Mucosa of descending colon (tissue), 3 donors: ENCODE data around the gene TAS2R46. TPM values are rescaled to one million over a fixed set of nuclear protein-coding genes. Genes with fewer than 3 reads are reported as not detected.

ENCODE experiments used
- ATAC-seq: fragments of 200-7000 bp; cut with Tn5 transposase; one replicate; pipeline ENCODE4 v1.9.1; 2020; ENCODE audit warnings: mild to moderate bottlenecking, moderate library complexity
- DNase-seq, 3 donors: peaks; one replicate each; pipeline ENCODE4 v3.0.0-alpha.2; 2020
- H3K36me3 ChIP-seq: fragments of 200-600 bp; one replicate; pipeline ENCODE4 v1.8.0; 2021; ENCODE audit warnings: low read depth, mild to moderate bottlenecking
- H3K4me1 ChIP-seq: fragments of 200-600 bp; one replicate; pipeline ENCODE4 v1.8.0; 2021; ENCODE audit warnings: low read depth, mild to moderate bottlenecking
- H3K4me3 ChIP-seq: fragments of 200-600 bp; one replicate; pipeline ENCODE4 v1.8.0; 2021; ENCODE audit warnings: mild to moderate bottlenecking
- H3K9me3 ChIP-seq: fragments of 200-600 bp; one replicate; pipeline ENCODE4 v1.8.0; 2021; ENCODE audit warnings: mild to moderate bottlenecking
- intact Hi-C, 2 donors: fragments of 100-400 bp; cut with DNase I in 1 of 2; cut with micrococcal nuclease in 1 of 2; formaldehyde crosslinking; loops; one replicate each; pipeline versions ENCODE4 v1.11.0 to v1.11.1; 2022; cut with DNase I, micrococcal nuclease
- total RNA-seq, 3 donors: library from RNA; stranded (reverse); fragmentation: NEBNext Ultra II Directional in 2 of 3; extraction: Animal tissue kit (Norgen Biotek cat#: 25700) in 2 of 3; gene quantifications; one replicate each; pipeline versions ENCODE4 v1.2.1 to v1.2.4, GENCODE V29; 2021 to 2023
- TF ChIP-seq, protein P1 (sequence below): fragments of 200-600 bp; IDR thresholded peaks from one replicate; pipeline ENCODE4 v1.8.0; 2022; ENCODE audit warnings: antibody characterized with exemption, mild to moderate bottlenecking
- donor health status: DM: no; HTN: no; CAD: no; lungs with moderate emphysema.
- donor health status: DM: no; HTN: no; CAD: no.
- donor health status: DM: no; HTN: yes; CAD: no.

The TAS2R46 gene
- total RNA-seq, 3 donors from 2014 or later = 0.87 to 4.2 (median 0.98) TPM

DNA sequence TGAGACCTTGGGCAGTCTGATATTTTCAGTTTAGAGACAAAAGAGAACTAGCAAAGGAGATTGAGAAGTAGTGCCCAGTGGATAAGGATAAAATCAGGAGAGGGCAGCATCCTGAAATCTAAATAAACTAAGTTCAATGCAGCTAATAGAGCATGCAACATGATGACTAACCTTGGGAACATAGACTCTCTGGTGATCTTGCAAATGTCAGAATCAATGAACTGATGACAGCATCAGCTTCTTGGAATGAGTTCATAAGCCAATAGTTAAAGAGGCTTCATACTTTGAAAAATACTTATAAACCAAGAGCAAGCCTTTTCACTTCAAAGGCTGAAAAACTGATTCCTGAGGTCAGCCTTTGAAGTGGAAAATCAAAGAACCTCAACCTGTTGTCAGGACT, 47.9 kb downstream of the TAS2R46 start:
- H3K4me3 ChIP-seq = no peak overlapping the region
- no peaks in the 10 kb centered on the region for H3K9me3 ChIP-seq
- intact Hi-C loops = no loop called here
- DNase-seq (no peak), ATAC-seq (no peak)
- TF ChIP-seq, protein P1, sequence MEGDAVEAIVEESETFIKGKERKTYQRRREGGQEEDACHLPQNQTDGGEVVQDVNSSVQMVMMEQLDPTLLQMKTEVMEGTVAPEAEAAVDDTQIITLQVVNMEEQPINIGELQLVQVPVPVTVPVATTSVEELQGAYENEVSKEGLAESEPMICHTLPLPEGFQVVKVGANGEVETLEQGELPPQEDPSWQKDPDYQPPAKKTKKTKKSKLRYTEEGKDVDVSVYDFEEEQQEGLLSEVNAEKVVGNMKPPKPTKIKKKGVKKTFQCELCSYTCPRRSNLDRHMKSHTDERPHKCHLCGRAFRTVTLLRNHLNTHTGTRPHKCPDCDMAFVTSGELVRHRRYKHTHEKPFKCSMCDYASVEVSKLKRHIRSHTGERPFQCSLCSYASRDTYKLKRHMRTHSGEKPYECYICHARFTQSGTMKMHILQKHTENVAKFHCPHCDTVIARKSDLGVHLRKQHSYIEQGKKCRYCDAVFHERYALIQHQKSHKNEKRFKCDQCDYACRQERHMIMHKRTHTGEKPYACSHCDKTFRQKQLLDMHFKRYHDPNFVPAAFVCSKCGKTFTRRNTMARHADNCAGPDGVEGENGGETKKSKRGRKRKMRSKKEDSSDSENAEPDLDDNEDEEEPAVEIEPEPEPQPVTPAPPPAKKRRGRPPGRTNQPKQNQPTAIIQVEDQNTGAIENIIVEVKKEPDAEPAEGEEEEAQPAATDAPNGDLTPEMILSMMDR = no peak
- H3K36me3 ChIP-seq = no peaks in the 10 kb centered on the region
- no peaks in the 10 kb centered on the region for H3K4me1 ChIP-seq

Other genes with a start within 250 kb of the TAS2R46 start
- under 1 TPM in 2 of 3 donors, not detected in 1; 0.39 to 0.87 TPM for gene TAS2R10, start 235.9 kb downstream of the TAS2R46 start, total RNA-seq
- 1 to 10 TPM in 1 of 3 donors, under 1 TPM in 2; 0.60 to 3.4 (median 0.79) TPM for gene PRR4, start 212.8 kb downstream of the TAS2R46 start, total RNA-seq
- 10 to 100 TPM; 14.2 to 24.0 (median 15.4) TPM for gene PRH1, start 178.0 kb downstream of the TAS2R46 start, total RNA-seq
- gene TAS2R13, start 152.7 kb downstream of the TAS2R46 start, total RNA-seq = 1 to 10 TPM; 1.1 to 3.2 (median 1.3) TPM
- gene PRH2, start 133.1 kb downstream of the TAS2R46 start, total RNA-seq = under 1 TPM in 1 of 3 donors, not detected in 2; 0.73 TPM
- 1 to 10 TPM; 1.7 to 5.4 (median 2.6) TPM for gene TAS2R14, start 123.0 kb downstream of the TAS2R46 start, total RNA-seq
- 1 to 10 TPM in 2 of 3 donors, under 1 TPM in 1; 0.92 to 3.7 (median 1.5) TPM for gene TAS2R50, start 75.4 kb downstream of the TAS2R46 start, total RNA-seq
- 1 to 10 TPM; 1.6 to 3.9 (median 1.7) TPM for gene TAS2R20, start 64.0 kb downstream of the TAS2R46 start, total RNA-seq
- gene TAS2R19, start 39.7 kb downstream of the TAS2R46 start, total RNA-seq = 1 to 10 TPM; 2.1 to 6.8 (median 2.3) TPM
- gene TAS2R31, start 30.9 kb downstream of the TAS2R46 start, total RNA-seq = 1 to 10 TPM; 2.6 to 8.1 (median 3.5) TPM
- 1 to 10 TPM in 1 of 3 donors, under 1 TPM in 1, not detected in 1; 0.51 to 1.3 TPM for gene TAS2R43, start 30.0 kb upstream of the TAS2R46 start, total RNA-seq
- gene TAS2R30, start 72.3 kb upstream of the TAS2R46 start, total RNA-seq = 1 to 10 TPM; 3.0 to 5.9 (median 3.5) TPM
- gene SMIM10L1, start 108.9 kb upstream of the TAS2R46 start, total RNA-seq = 10 to 100 TPM in 1 of 3 donors, 1 to 10 TPM in 2; 7.9 to 12.5 (median 9.5) TPM
- gene TAS2R42, start 124.6 kb upstream of the TAS2R46 start, total RNA-seq = not detected
- gene PRB3, start 207.4 kb upstream of the TAS2R46 start, total RNA-seq = not detected
- not detected for gene PRB4, start 248.1 kb upstream of the TAS2R46 start, total RNA-seq